HG02973 (cell line): ENCODE measurements around the gene C1GALT1.
"Not testable (repeated sequence)": the region's sequence is repeated elsewhere in the genome, so short reads cannot be mapped to it uniquely, and the experiment has no call there.

ENCODE experiments used
- ATAC-seq: cut with Tn5 transposase; IDR thresholded peaks from one replicate; pipeline ENCODE4 v1.9.1; 2021; ENCODE audit warnings: moderate library complexity; ENCODE audit not compliant: unreplicated experiment

C1GALT1 gene

DNA sequence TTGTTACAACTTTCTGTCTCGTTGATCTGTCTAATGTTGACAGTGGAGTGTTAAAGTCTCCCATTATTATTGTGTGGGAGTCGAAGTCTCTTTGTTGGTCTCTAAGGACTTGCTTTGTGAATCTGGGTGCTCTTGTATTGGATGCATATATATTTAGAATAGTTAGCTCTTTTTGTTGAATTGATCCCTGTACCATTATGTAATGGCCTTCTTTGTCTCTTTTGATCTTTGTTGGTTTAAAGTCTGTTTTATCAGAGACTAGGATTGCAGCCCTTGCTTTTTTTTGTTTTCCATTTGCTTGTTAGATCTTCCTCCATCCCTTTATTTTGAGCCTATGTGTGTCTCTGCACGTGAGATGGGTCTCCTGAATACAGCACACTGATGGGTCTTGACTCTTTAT is 17.2 kb downstream of the C1GALT1 start:
- not testable (repeated sequence) for ATAC-seq

- not testable (repeated sequence) for ATAC-seq
Observed at GRCh38 chr7:7200255-7200654, 17.9 kb downstream of the C1GALT1 start.

DNA sequence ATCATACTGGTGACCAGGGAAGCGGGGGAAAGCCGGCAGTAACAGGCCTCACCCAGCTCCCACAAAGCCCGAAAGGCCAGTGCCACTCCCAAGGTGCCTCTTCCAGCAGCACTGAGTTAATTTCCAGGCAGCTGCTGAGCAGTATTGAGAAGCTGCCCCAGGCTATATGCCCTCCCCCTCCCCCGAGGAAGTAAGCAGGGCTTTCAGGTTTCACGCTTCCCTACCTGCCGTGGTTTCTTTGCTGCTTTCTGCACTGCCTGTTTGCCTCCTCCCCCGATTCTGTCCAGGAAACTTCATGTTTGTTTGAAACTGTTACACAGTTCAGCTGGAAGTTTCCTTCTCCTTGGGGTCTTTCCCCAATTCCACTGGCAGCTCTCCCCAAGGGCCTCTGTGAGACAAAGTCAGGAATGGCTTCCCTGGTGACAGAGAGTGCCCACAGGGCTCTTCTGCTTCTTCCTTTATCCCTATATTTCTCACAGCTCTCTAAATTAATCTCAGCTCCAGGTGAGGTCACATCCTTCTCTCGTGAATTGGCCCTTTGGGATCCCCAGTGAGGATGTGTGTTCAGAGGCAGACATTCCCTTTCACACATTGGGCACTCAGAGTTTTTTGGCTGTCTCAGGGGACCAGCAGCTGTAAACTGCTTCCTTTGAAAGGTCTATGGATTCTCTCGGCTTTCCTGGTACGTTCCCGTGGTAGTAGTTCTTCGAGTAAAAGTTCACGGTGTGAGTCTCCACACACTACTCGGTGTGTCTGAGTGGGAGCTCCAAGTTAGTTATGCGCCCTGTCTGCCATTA is 19.4 kb downstream of the C1GALT1 start:
- ATAC-seq, result peak; percentile 97

DNA sequence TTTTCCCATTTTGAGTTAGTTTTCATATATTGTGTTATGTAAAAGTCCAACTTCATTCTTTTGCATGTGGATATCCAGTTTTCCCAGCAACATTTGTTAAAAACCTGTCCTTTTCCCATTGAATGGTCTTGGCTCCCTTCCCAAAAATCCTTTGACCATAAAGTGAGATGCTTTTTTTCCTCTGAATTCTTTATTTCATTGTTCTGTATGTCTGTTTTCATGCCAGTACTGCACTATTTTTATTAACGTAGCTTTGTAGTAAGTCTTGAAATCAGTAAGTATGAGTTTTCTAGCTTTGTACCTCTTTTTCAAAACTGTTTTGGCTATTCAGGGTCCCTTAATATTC is 20.0 kb downstream of the C1GALT1 start:
- ATAC-seq, result no peak

DNA sequence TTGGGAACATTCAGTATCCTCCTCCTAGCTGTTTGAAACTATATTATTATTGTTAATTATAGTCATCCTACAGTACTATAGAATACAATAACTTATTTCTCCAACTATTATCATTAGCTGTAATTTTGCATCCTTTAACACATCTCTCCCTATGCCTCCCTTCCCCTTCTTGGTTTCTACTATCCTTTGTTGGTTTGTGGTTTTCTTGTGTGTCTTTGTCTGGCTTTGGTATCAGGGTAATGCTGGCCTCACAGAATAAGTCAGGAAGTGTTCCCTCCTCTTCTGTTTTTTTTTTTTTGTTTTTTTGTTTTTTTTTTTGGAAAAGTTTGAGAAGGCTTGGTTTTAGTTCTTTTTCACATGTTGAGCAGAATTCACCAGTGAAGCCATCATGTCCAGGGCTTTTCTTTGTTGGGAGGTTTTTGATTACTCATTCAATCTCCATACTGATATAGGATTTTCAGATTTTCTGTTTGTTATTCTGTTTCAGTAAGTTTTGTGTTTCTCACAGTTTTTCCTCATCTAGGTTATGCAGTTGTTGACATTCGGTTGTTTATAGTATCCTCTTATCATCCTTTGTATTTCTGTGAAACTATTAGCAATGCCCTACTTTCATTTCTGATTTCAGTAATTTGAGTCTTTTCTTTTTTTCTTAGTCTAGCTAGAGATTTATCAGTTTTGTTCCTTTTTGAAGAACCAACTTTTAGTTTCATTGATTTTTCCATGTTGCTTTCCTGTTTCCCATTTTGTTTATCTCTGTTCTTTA is 21.6 kb downstream of the C1GALT1 start:
- ATAC-seq, result no peak

DNA sequence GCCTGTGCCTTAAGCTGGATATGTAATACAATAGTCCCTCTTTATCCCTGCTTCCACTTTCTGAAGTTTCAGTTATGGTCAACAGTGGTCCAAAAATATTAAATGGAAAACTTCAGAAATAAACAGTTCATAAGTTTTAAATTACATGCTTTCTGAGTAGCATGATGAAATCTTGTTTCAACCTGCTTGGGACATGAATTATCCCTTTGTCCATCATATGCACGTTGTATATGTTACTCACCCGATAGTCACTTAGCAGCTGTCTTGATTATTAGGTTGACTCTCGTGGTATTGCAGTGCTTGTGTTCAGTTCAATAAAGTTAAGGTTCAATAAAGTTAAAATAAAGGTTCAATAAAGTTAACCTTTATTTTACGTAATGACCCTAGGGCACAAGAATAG is 25.5 kb downstream of the C1GALT1 start:
- no peak for ATAC-seq

GRCh38 chr7:7208520-7208919 is 26.2 kb downstream of the C1GALT1 start:
- no peak for ATAC-seq

DNA sequence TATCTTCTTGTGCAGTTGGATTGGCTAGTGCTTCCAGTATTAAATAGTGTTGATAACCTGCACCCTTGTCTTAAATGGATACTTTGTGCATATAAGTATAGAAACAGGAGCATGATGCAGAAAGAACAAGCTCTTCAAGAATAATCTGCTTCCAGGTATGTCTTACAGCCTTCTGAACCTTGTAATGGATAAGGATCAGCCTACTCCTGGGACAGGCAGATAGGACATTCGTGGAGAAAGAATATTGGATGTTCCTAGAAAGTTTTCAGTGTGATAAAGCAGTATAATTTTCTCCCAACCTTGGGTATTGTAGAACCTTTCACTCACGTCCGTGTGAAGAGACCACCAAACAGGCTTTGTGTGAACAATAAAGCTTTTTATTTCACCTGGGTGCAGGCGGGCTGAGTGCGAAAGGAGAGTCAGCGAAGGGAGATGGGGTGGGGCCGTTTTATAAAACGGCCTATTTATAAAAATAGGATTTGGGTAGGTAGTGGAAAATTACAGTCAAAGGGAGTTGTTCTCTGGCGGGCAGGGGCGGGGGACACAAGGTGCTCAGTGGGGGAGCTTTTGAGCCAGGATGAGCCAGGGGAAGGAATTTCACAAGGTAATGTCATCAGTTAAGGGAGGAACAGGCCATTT is 27.2 kb downstream of the C1GALT1 start:
- ATAC-seq, result no peak

- ATAC-seq, result no peak
Observed at GRCh38 chr7:7210475-7211237, 28.3 kb downstream of the C1GALT1 start.

- no peak for ATAC-seq
Observed at GRCh38 chr7:7212612-7213011, 30.3 kb downstream of the C1GALT1 start.

- ATAC-seq, result no peak
Observed at GRCh38 chr7:7214398-7215347, 32.3 kb downstream of the C1GALT1 start.

DNA sequence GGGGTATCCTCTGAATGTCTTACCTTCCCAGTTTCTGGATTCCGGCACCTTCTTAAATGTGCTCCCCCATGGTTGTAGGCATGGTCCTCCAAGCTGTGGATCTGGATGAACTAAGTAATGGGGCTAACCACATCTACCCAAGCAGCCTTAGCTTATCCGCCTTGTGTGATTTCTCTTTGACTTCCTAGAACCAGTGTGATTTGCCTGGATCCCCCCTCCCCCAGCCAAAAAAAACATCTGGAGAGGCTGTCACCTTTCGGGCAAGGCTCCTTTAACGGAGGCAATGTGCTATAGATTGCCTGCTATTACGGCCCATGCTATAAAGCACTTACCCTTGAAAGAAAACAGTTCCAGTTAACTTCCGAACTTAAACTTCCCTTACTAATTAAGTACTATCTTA is 33.9 kb downstream of the C1GALT1 start:
- no peak for ATAC-seq

GRCh38 chr7:7219216-7219615 is 36.9 kb downstream of the C1GALT1 start:
- no peak for ATAC-seq

GRCh38 chr7:7220821-7221220 is 38.5 kb downstream of the C1GALT1 start:
- ATAC-seq, result no peak

DNA sequence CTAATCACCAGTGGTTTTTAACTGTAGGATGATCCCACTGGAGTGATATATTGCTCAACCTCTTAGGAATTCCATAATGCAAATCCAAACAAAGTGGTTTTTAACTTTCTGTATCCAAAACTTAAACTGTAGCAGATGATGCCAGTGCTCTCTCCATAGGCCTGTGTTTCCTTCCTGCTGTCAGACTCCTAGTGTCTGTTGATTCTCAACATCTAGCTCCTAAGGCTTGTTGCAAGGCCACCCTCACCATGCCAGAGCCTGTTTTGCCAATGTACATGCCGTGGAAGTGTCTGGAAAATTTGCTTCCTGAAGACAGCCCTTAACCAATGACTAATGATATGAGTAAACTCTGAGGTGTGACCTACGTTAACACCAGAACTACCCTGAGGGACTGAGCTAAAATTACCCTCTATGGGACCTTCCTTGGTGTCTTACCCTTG is 39.3 kb downstream of the C1GALT1 start:
- ATAC-seq, result no peak

DNA sequence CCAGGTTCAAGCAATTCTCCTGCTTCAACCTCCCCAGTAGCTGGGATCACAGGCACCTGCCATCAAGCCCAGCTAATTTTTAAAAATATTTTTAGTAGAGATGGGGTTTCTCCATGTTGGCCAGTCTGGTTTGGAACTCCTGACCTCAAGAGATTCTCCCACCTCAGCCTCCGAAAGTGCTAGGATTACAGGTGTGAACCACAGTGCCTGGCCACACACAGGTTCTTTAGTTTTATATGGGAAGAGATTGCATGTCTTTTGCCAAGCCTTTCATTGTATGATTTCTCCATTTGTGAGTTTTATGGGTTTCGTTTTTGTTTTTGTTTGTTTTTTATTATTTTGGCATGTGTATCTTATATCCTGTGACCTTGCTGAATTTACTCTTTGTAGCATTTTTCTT is 40.9 kb downstream of the C1GALT1 start:
- ATAC-seq, result no peak

- ATAC-seq, result no peak
Observed at GRCh38 chr7:7226407-7226806, 44.1 kb downstream of the C1GALT1 start.

- ATAC-seq, result no peak
Observed at GRCh38 chr7:7228472-7228871, 46.1 kb downstream of the C1GALT1 start.

- ATAC-seq, result no peak
Observed at GRCh38 chr7:7228967-7229366, 46.6 kb downstream of the C1GALT1 start.

GRCh38 chr7:7231000-7231399 is 48.7 kb downstream of the C1GALT1 start:
- no peak for ATAC-seq
